Uterine smooth muscle cell (primary cell): ENCODE measurements around the gene AKAP9. TPM values are rescaled to one million over a fixed set of nuclear protein-coding genes. Genes with fewer than 3 reads are reported as not detected.

Experiments
- total RNA-seq: library from RNA; depleted of rRNA; stranded (reverse); fragments of >200 nt; gene quantifications from 2 replicates; pipeline ENCODE4 v1.2.3, GENCODE V29; 2014

Gene AKAP9
- total RNA-seq = 56.4 and 60.6 TPM in 2 replicates

DNA sequence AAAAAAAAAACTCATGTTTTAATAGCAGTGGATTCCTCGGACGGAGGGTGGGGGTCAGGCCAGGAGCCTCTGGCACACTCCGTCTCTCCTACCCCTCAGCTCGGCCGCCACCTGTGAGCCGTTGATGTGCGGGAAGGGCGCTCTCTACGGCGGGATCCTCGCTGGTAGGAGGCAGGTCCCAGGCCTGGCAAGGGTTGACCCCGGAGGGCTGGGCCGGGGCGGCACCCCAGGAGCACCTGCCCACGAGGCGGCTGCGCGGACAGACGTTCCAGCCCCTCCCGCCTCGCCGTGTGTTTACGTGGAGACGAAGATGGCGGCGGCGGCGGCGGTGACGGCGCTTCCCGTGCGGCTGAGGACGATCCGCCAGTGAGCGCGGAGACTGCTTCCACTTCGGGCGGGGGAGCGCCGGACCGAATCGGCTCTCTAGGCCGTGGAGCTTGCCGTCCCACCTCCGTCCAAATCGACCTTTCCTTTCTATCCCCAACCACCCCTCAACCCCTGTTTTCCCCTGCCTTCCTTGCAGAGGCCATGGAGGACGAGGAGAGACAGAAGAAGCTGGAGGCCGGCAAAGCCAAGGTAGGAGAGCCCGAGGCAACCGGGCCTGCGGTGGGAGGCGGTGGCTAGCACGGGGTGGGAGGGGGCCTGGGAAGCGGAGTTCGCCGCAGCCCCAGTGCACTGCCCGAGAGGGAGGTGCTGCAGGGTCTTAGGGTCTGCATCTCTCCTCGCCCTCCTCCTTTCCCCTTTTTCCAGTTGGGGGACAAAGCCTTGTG lies at the start of gene AKAP9:
Gene AKAP9 (plus strand): TSS at position 291 of the 770 bp plus-strand sequence. CDS start 238 bp downstream, at position 529.

DNA sequence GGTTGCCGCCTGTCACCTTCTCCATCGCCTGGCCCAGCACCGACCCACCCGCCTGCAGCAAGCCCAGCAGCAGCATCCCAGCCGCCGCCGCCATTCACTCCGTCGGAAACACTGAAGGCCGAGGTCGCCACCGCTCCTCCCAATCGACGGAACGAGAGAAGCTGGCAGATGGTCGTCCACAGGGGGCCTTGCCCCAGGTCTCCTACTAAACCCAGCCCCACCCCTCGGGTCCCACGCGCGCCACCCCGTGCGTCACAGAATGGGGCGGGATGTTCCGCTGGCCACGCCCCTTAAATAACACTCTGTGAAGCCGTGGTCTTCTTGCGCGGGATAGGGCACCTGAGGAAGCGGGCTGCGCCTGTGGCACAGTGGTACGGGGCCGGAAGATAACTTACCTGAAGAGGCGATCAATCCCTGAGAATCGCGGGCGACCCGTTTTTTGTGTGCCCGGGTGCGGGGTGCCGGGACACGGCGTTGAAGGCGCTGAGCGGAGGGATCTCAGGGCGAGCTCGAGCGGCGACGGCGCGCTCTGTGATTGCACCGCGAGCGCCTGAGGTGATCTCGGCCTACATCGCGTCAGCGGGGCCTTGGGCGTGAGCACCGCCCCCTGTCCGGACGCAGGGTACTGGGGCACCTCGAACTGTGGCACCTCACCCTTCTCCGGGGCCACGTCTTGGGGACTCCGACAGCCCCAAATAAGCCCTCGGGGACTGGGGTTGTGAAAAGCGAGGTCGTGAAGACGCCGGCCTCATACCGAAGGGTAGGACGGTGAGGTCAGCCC lies 193.8 kb downstream of the AKAP9 start, which contains the start of gene CYP51A1:
Gene CYP51A1 (minus strand): TSS at position 207 of the 781 bp plus-strand sequence. CDS start 113 bp downstream, at position 94.

Other genes starting within 250 kb of the AKAP9 start
- 9.1 and 13.6 TPM in 2 replicates for gene MTERF1, start 60.2 kb upstream of the AKAP9 start, total RNA-seq
- gene CYP51A1, start 193.6 kb downstream of the AKAP9 start, total RNA-seq = 320 and 516 TPM in 2 replicates
- gene LRRD1, start 238.3 kb downstream of the AKAP9 start, total RNA-seq = 0.11 TPM in 1 of 2 replicates, not detected in the other